GM12878 (cell line): ENCODE measurements around the gene SLCO2B1. TPM values are rescaled to one million over a fixed set of nuclear protein-coding genes. Genes with fewer than 3 reads are reported as not detected.

Experiments used
- ATAC-seq: fragments of 200-7000 bp; cut with Tn5 transposase; 3 replicates; pipeline ENCODE4 v1.9.1; 2020; ENCODE audit warnings: mild to moderate bottlenecking, moderate library complexity
- BruUV-seq: library from RNA; stranded (reverse); fragments of 400-500 nt; replicated peaks from 2 replicates; lab custom pipeline; 2021; lab: Mats Ljungman, UMichigan
- CTCF ChIA-PET: fragments of 300-600 bp; sonication (Branson Sonifier 250); formaldehyde crosslinking; extraction: SDS; loops from one replicate; lab custom pipeline; 2021; ENCODE audit warnings: inconsistent platforms; lab: Yijun Ruan, JAX
- POLR2A ChIA-PET: fragments of 350-600 bp; formaldehyde crosslinking; extraction: SDS; loops from one replicate; lab custom pipeline; 2021; ENCODE audit warnings: inconsistent platforms; lab: Charles Lee
- RAD21 ChIA-PET: fragments of 300-600 bp; sonication (Branson Sonifier 250); formaldehyde crosslinking; loops from one replicate; lab custom pipeline; 2023; ENCODE audit warnings: antibody characterized with exemption; ENCODE audit not compliant: unreplicated experiment; lab: Charles Lee
- SMC1A ChIA-PET: fragments of 300-600 bp; sonication (Branson Sonifier 250); formaldehyde crosslinking; loops from one replicate; lab custom pipeline; 2023; ENCODE audit not compliant: unreplicated experiment, uncharacterized antibody; lab: Charles Lee
- DNase-seq: peaks from one replicate; pipeline ENCODE4 v3.0.0-alpha.2; 2011; ENCODE audit warnings: low read depth, low spot score
- FAIRE-seq: peaks from 3 replicates; lab custom pipeline; 2011; peaks lifted over from hg19 to GRCh38; lab: Jason Lieb, UNC
- H2AFZ ChIP-seq: 2 replicates; pipeline ENCODE4 v1.6.0; 2011; ENCODE audit warnings: low read depth, low read length, control low read depth; ENCODE audit not compliant: control insufficient read depth
- H3K27ac ChIP-seq: 2 replicates; pipeline ENCODE4 v1.5.1; 2011; ENCODE audit warnings: control low read depth; ENCODE audit not compliant: control insufficient read depth, insufficient read depth
- H3K27me3 ChIP-seq, 2 experiments: replicated peaks in 1 of 2; 2 replicates each; pipeline versions ENCODE4 v1.6.0 to v1.6.1; 2011; ENCODE audit warnings: low read length in 1 of 2; ENCODE audit not compliant: control insufficient read depth in 2 of 2, insufficient read depth in 2 of 2
- H3K36me3 ChIP-seq, 2 experiments: 2 replicates each; pipeline ENCODE4 v1.5.1; 2011; ENCODE audit warnings: low read length in 1 of 2; ENCODE audit not compliant: control insufficient read depth in 2 of 2, insufficient read depth in 2 of 2
- H3K4me1 ChIP-seq: 2 replicates; pipeline ENCODE4 v1.6.1; 2011; ENCODE audit warnings: mild to moderate bottlenecking, low read length, moderate library complexity, mixed read lengths; ENCODE audit not compliant: control insufficient read depth, insufficient read depth
- H3K4me2 ChIP-seq: 2 replicates; pipeline ENCODE4 v1.6.0; 2011; ENCODE audit warnings: control low read depth; ENCODE audit not compliant: control insufficient read depth, insufficient read depth
- H3K4me3 ChIP-seq: fragments of 200-600 bp; sonication (generic); 2 replicates; pipeline ENCODE4 v1.5.1; 2016
- H3K79me2 ChIP-seq: 2 replicates; pipeline ENCODE4 v1.6.0; 2011; ENCODE audit warnings: low read length; ENCODE audit not compliant: control insufficient read depth, insufficient read depth
- H3K9ac ChIP-seq: 2 replicates; pipeline ENCODE4 v1.8.0; 2011; ENCODE audit warnings: low read length, control low read depth, mixed read lengths; ENCODE audit not compliant: control insufficient read depth, insufficient read depth
- H3K9me3 ChIP-seq: replicated peaks from 3 replicates; pipeline ENCODE4 v1.5.1; 2011; ENCODE audit warnings: mild to moderate bottlenecking, low read length; ENCODE audit not compliant: control insufficient read depth, insufficient read depth
- H4K20me1 ChIP-seq: 2 replicates; pipeline ENCODE4 v1.6.0; 2011; ENCODE audit not compliant: control insufficient read depth, insufficient read depth
- BRCA1 ChIP-seq: IDR thresholded peaks from 2 replicates; pipeline ENCODE4 v1.6.1; 2011; ENCODE audit warnings: low read depth, low read length, improper control_type of control experiment
- MYB ChIP-seq: fragments of 150-350 bp; IDR thresholded peaks from 2 replicates; pipeline ENCODE4 v1.6.1; 2014; ENCODE audit warnings: mild to moderate bottlenecking, low read depth, low read length, borderline replicate concordance
- SMARCA5 ChIP-seq: fragments of 450-650 bp; IDR thresholded peaks from 2 replicates; pipeline ENCODE4 v1.6.1; 2017; ENCODE audit warnings: mild to moderate bottlenecking
- TBL1XR1 ChIP-seq: IDR thresholded peaks from 2 replicates; pipeline ENCODE4 v1.6.1; 2012; ENCODE audit warnings: low read depth, low read length, improper control_type of control experiment
- WGBS: methylation state at CpG from one replicate; pipeline ENCODE4 v1.1.6; 2016; ENCODE audit warnings: low lambda C conversion rate; ENCODE audit not compliant: insufficient replicate concordance, insufficient coverage; ENCODE audit errors: missing lambda C conversion rate; 5-methylcytosine and 5-hydroxymethylcytosine counted together
- in situ Hi-C: fragments of 300-500 bp; cut with MboI; formaldehyde crosslinking; loops from 9 replicates; pipeline ENCODE4 v1.14.3; 2018; ENCODE audit warnings: mixed read lengths
- intact Hi-C: fragments of 100-400 bp; cut with micrococcal nuclease; formaldehyde crosslinking; loops from one replicate; pipeline ENCODE4 v1.14.2; 2022; ENCODE audit not compliant: unreplicated experiment
- polyA plus RNA-seq, 11 experiments: library from polyadenylated mRNA; depleted of rRNA in 4 of 11; unstranded in 6 of 11; stranded (reverse) in 5 of 11; fragments of >200 nt; fragmentation: Nextera tagmentation in 4 of 11; fragmentation: Illumina TruSeq in 1 of 11; extraction: Ambion mirVana in 4 of 11; extraction: Trizol in 1 of 11; gene quantifications; 1 replicate in 1 of 11; 2 replicates in 10 of 11; pipeline versions ENCODE4 v1.2.1 to v1.2.3, GENCODE V29; 2011 to 2016; ENCODE audit warnings: inconsistent platforms in 2 of 11, missing spikeins in 2 of 11, low read depth in 1 of 11
- total RNA-seq, 4 experiments: library from RNA; depleted of rRNA in 3 of 4; stranded (reverse); fragments of >200 nt in 3 of 4; fragmentation: Illumina TruSeq in 1 of 4; extraction: Trizol in 1 of 4; gene quantifications; 2 replicates each; pipeline versions ENCODE4 v1.2.1 to v1.2.3, GENCODE V29; 2013 to 2021
- TF ChIP-seq, protein P1 (sequence below): fragments of 450-650 bp; IDR thresholded peaks from 2 replicates; pipeline ENCODE4 v1.6.1; 2017; ENCODE audit warnings: borderline replicate concordance

SLCO2B1 gene
- total and polyA plus RNA-seq, 10 of the 15 experiments (the other 5 are each of a cell fraction or from before 2014, with no cell fraction given) = 0.05 to 3.5 (median 0.93) TPM; not detected in 2

DNA sequence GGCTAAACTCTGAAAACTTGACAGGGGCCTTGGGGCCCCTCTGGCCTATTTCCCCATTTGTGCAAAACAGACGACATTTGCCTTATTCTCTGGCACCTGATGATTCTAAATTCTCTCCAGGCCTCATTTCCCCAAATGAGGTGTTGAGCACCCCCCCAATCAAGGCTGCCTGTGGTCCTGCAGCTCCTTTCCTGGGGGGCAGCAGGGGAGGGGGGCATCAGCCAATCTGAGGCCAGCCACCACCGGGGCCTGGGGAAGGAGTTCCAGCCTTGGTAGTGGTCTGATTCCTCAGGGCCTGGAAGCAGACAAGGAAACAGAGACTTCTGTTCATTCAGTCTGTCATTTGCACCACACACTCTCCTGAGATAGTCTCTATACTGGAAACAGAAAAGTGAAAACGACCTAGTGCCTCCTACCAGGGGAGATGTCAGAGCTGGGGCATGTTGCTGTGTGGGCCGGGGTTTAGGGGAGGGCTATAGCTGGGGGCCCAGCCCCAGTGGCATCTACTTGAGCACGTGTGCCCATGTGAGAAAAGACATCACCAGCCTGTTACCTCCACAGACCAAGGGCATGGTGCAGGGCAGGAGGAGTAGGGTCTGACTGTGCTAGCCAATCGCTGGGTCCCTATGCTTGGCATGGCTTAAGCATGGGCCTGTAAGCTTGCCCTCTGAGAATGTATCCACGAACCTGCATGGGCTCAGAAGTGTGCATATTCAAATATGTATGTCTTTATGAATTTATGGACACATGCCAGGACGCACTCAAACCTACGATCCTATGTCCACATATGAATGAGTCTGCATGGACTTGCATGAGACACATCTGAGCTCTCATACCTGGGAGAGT lies 87.9 kb downstream of the SLCO2B1 start:
- H3K4me3 ChIP-seq = no peak overlapping the region
- no peaks in the 10 kb centered on the region for H3K9me3 ChIP-seq
- SMC1A ChIA-PET = interaction anchor here (0.9 kb wide), 1 partner anchor 10 kb away, joined by 3 read pairs; no protein-coding TSS in a partner anchor
- no peak overlapping the region for H3K4me2 ChIP-seq
- H3K27me3 ChIP-seq = peaks cover 5 to 17% of the 10 kb centered on the region in 2 experiments
- no peaks in the 10 kb centered on the region for H3K36me3 ChIP-seq
- RAD21 ChIA-PET = no interaction called here
- no peaks in the 10 kb centered on the region; the same call in 1 of the 2 replicates for H3K4me1 ChIP-seq
- CTCF ChIA-PET = interaction anchor here (0.6 to 2.2 kb wide), 8 partner anchors 10 to 338 kb away, joined by 3 to 13 read pairs (median 4); no protein-coding TSS in a partner anchor
- 26% methylated on average over 9 of the region's 9 CpGs for WGBS
- no peak for FAIRE-seq
- H3K9ac ChIP-seq = no peak overlapping the region
- TF ChIP-seq TBL1XR1 = no peak
- TF ChIP-seq, protein P1, sequence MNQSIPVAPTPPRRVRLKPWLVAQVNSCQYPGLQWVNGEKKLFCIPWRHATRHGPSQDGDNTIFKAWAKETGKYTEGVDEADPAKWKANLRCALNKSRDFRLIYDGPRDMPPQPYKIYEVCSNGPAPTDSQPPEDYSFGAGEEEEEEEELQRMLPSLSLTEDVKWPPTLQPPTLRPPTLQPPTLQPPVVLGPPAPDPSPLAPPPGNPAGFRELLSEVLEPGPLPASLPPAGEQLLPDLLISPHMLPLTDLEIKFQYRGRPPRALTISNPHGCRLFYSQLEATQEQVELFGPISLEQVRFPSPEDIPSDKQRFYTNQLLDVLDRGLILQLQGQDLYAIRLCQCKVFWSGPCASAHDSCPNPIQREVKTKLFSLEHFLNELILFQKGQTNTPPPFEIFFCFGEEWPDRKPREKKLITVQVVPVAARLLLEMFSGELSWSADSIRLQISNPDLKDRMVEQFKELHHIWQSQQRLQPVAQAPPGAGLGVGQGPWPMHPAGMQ = no peak
- no peak for TF ChIP-seq BRCA1
- no peak for TF ChIP-seq SMARCA5
- no peak for TF ChIP-seq MYB
- no peak for DNase-seq
- H3K27ac ChIP-seq = no peak overlapping the region
- no peaks in the 10 kb centered on the region for H3K79me2 ChIP-seq
- POLR2A ChIA-PET = interaction anchor here (0.6 kb wide), 3 partner anchors 295 to 1075 kb away, joined by 3 to 4 read pairs (median 3); no protein-coding TSS in a partner anchor
- no TSS peak for BruUV-seq
- ATAC-seq = no peak
- in situ Hi-C loops (no loop called here), intact Hi-C loops (no loop called here)
- no peaks in the 10 kb centered on the region; the same call in 1 of the 2 replicates for H4K20me1 ChIP-seq
- H2AFZ ChIP-seq = no peak overlapping the region
